ENCODE measurements around the gene DZANK1. TPM values are rescaled to one million over a fixed set of nuclear protein-coding genes. Genes with fewer than 3 reads are reported as not detected.

Gene DZANK1
- total and polyA plus RNA-seq, 2 of the 8 experiments (the other 6 are each of a cell fraction or from before 2014, with no cell fraction given) = 8.0 to 9.9 TPM

DNA sequence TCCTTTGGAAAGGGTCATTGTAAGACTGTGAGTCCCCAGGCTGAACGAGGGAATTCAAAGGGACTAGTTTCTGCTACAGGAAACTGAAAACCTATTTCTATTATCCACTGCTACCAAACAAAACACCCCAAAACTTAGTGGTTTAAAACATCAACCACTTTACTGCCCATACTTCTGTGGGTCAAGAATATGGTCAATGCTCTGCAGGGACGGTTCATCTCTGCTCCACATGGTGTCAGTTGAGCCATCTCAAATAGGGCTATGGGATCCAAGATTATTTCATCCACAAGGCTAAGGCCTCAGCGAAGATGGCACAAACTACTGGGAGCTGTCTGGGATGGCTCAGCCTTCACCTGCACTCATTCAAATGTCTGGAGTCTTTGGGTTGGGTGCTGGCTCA is 65.5 kb downstream of the DZANK1 start:
- Histone ChIP-seq H3K9ac (replicated peaks in 1 of 4; ENCODE audit: extremely low read depth in 1 of 4, low read depth in 3 of 4, low read length in 3 of 4) (no peak overlapping the region), H3K4ac (replicated peaks; ENCODE audit: insufficient read length, low read depth, low read length) (no peak overlapping the region), H3K4me3 (ENCODE audit: extremely low read depth in 1 of 4, insufficient read depth in 2 of 4, low read depth in 3 of 4, low read length in 4 of 4) (no peak overlapping the region), H3K79me1 (ENCODE audit: low read depth, low read length) (no peaks in the 10 kb centered on the region), H3K4me1 (replicated peaks in 1 of 4; ENCODE audit: control insufficient read depth in 3 of 4, insufficient read depth in 4 of 4, low read length in 3 of 4) (peaks cover 0 to 2% (median 0%) of the 10 kb centered on the region in 4 experiments; a peak in 1 of 7 replicates), H3K14ac (ENCODE audit: insufficient read length) (no peak overlapping the region), H2BK5ac (ENCODE audit: low read depth, low read length) (no peak overlapping the region), H3K79me2 (ENCODE audit: control insufficient read depth in 1 of 2, insufficient read depth in 2 of 2, low read length in 2 of 2) (no peaks in the 10 kb centered on the region), H3K4me2 (ENCODE audit: insufficient read depth in 1 of 2, low read depth in 2 of 2, low read length in 2 of 2) (no peak overlapping the region), H2BK120ac (replicated peaks; ENCODE audit: low read depth, low read length) (no peak overlapping the region), H2BK20ac (ENCODE audit: low read length) (no peak overlapping the region), H3K23ac (ENCODE audit: insufficient read length) (no peak overlapping the region), H4K91ac (replicated peaks; ENCODE audit: insufficient read length, low read length) (no peak overlapping the region), H2AFZ (ENCODE audit: low read length) (no peak overlapping the region), H4K20me1 (replicated peaks in 1 of 2; ENCODE audit: control insufficient read depth in 1 of 2, insufficient read depth in 2 of 2, low read length in 2 of 2) (no peaks in the 10 kb centered on the region), H2BK12ac (ENCODE audit: low read depth, low read length) (no peak overlapping the region), H3K9me3 (ENCODE audit: insufficient read depth in 2 of 2, low read depth in 1 of 2, low read length in 1 of 2) (no peaks in the 10 kb centered on the region), H3K18ac (ENCODE audit: extremely low read depth, low read length) (no peak overlapping the region), H4K5ac (ENCODE audit: insufficient read length, low read depth, low read length) (no peak overlapping the region), H3K27me3 (replicated peaks in 1 of 4; ENCODE audit: control insufficient read depth in 3 of 4, extremely low read depth in 1 of 4, insufficient read depth in 3 of 4, low read length in 3 of 4) (no peaks in the 10 kb centered on the region), H4K8ac (ENCODE audit: extremely low read depth, insufficient read depth, low read length) (no peak overlapping the region), H3K27ac (ENCODE audit: low read depth, low read length) (no peak overlapping the region), H3K23me2 (ENCODE audit: low read depth, low read length) (no peaks in the 10 kb centered on the region), H2BK15ac (ENCODE audit: low read length) (no peak overlapping the region), H3K36me3 (ENCODE audit: control insufficient read depth in 2 of 4, insufficient read depth in 4 of 4, low read length in 3 of 4) (peaks cover 0 to 12% (median 2%) of the 10 kb centered on the region in 4 experiments; a peak in 3 of 8 replicates), H3K56ac (replicated peaks; ENCODE audit: insufficient read length, low read depth, low read length) (no peak overlapping the region), H2AK5ac (ENCODE audit: low read depth, low read length) (no peak overlapping the region)
- CTCF ChIA-PET (ENCODE audit: partially characterized antibody) = interaction anchor here (1.1 kb wide), 1 partner anchor 18 kb away, joined by 3 read pairs; no protein-coding TSS in a partner anchor
- DNase-seq (ENCODE audit: low read depth in 1 of 2, low spot score in 2 of 2) = no peak
- FAIRE-seq = no peak
- TF ChIP-seq JUN (IDR thresholded peaks at IDR 0.05; ENCODE audit: low read depth, low read length) = no peak
- no peak for TF ChIP-seq CREB1 (IDR thresholded peaks at IDR 0.05)
- no peak for TF ChIP-seq SUZ12 (IDR thresholded peaks at IDR 0.05; ENCODE audit: low read length)
- no peak for TF ChIP-seq SIN3A (conservative IDR thresholded peaks at IDR 0.05 in 1 of 2, IDR thresholded peaks at IDR 0.05 in 1 of 2; ENCODE audit: low read depth in 1 of 2, low read length in 2 of 2)
- TF ChIP-seq FOSL1 (IDR thresholded peaks at IDR 0.05; ENCODE audit: insufficient read depth, low read depth, low read length) = no peak
- no peak for TF ChIP-seq CHD1 (IDR thresholded peaks at IDR 0.05; ENCODE audit: low read depth, low read length)
- TF ChIP-seq POLR2A (IDR thresholded peaks at IDR 0.05; ENCODE audit: control extremely low read depth in 1 of 2, low read depth in 2 of 2, low read length in 2 of 2) = no peak
- TF ChIP-seq, protein P1, sequence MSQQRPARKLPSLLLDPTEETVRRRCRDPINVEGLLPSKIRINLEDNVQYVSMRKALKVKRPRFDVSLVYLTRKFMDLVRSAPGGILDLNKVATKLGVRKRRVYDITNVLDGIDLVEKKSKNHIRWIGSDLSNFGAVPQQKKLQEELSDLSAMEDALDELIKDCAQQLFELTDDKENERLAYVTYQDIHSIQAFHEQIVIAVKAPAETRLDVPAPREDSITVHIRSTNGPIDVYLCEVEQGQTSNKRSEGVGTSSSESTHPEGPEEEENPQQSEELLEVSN (IDR thresholded peaks at IDR 0.05) = no peak
- TF ChIP-seq GABPA (IDR thresholded peaks at IDR 0.05; ENCODE audit: borderline replicate concordance, insufficient read depth, low read length) = no peak
- POLR2A ChIA-PET (ENCODE audit: partially characterized antibody) = no interaction called here
- 95% methylated on average over 3 of the region's 3 CpGs; no CpG with 5 or more reads in 1 of the 2 experiments for whole genome bisulfite sequencing, 2 experiments (ENCODE audit: extremely low coverage in 1 of 2, insufficient coverage in 1 of 2, insufficient read length in 1 of 2, insufficient replicate concordance in 2 of 2, low coverage in 1 of 2, low lambda C conversion rate in 2 of 2, missing lambda C conversion rate in 1 of 2)
